Hematopoietic multipotent progenitor cell treated with erythropoietin and hydrocortisone succinate and interleukin-3 and kit ligand, for 8 days (in vitro differentiated cells): ENCODE data around the gene IQSEC1.

ENCODE experiments used
- DNase-seq: peaks from one replicate; pipeline ENCODE4 v3.0.0-alpha.2; 2015

The IQSEC1 gene

GRCh38 chr3:12947504-12948369 is 125.5 kb downstream of the IQSEC1 start:
- peak; percentile 79 for DNase-seq

- DNase-seq = no peak
Measured at GRCh38 chr3:12946649-12947316, 126.4 kb downstream of the IQSEC1 start.

- DNase-seq = no peak
Measured at GRCh38 chr3:12946251-12946648, 127.0 kb downstream of the IQSEC1 start.

GRCh38 chr3:12944849-12945248 is 128.4 kb downstream of the IQSEC1 start:
- DNase-seq = no peak

GRCh38 chr3:12944413-12944812 is 128.8 kb downstream of the IQSEC1 start:
- DNase-seq = no peak

GRCh38 chr3:12943124-12944021 is 129.9 kb downstream of the IQSEC1 start:
- DNase-seq = no peak

- DNase-seq = no peak
Measured at GRCh38 chr3:12941495-12942023, 131.7 kb downstream of the IQSEC1 start.

GRCh38 chr3:12940854-12941253 is 132.4 kb downstream of the IQSEC1 start:
- no peak for DNase-seq

GRCh38 chr3:12939137-12939536 is 134.1 kb downstream of the IQSEC1 start:
- DNase-seq = no peak

GRCh38 chr3:12938258-12938711 is 134.9 kb downstream of the IQSEC1 start:
- DNase-seq = no peak

GRCh38 chr3:12935861-12936830 is 137.1 kb downstream of the IQSEC1 start:
- DNase-seq = no peak

GRCh38 chr3:12935023-12935860 is 138.0 kb downstream of the IQSEC1 start:
- DNase-seq = no peak

GRCh38 chr3:12934431-12934830 is 138.8 kb downstream of the IQSEC1 start:
- DNase-seq = no peak

- no peak for DNase-seq
Measured at GRCh38 chr3:12933901-12934300, 139.3 kb downstream of the IQSEC1 start.

GRCh38 chr3:12932754-12933153 is 140.5 kb downstream of the IQSEC1 start:
- DNase-seq = no peak

- DNase-seq = no peak
Measured at GRCh38 chr3:12932347-12932746, 140.9 kb downstream of the IQSEC1 start.

GRCh38 chr3:12931273-12931905 is 141.8 kb downstream of the IQSEC1 start:
- no peak for DNase-seq

GRCh38 chr3:12929801-12930200 is 143.4 kb downstream of the IQSEC1 start:
- DNase-seq = no peak

- no peak for DNase-seq
Measured at GRCh38 chr3:12926660-12927059, 146.6 kb downstream of the IQSEC1 start.

- no peak for DNase-seq
Measured at GRCh38 chr3:12925648-12926047, 147.6 kb downstream of the IQSEC1 start.
